NCI-H774 (cell line): Measurements from ENCODE around the gene NAA15.
"Not testable (repeated sequence)": the region's sequence is repeated elsewhere in the genome, so short reads cannot be mapped to it uniquely, and the experiment has no call there.

ENCODE experiments used
- DNase-seq: peaks from one replicate; lab custom pipeline; 2025; lab: John Stamatoyannopoulos, UW

Gene NAA15

GRCh38 chr4:139367421-139368090 is 66.3 kb downstream of the NAA15 start:
- DNase-seq, result no peak

GRCh38 chr4:139368998-139369397 is 67.7 kb downstream of the NAA15 start:
- peak; percentile 56 for DNase-seq

GRCh38 chr4:139374251-139374650 is 72.9 kb downstream of the NAA15 start:
- no peak for DNase-seq

- no peak for DNase-seq
Observed at GRCh38 chr4:139386421-139386820, 85.1 kb downstream of the NAA15 start.

- no peak for DNase-seq
Observed at GRCh38 chr4:139389102-139389501, 87.8 kb downstream of the NAA15 start.

- DNase-seq, result no peak
Observed at GRCh38 chr4:139389991-139390390, 88.7 kb downstream of the NAA15 start.

- DNase-seq, result no peak
Observed at GRCh38 chr4:139391731-139392130, 90.4 kb downstream of the NAA15 start.

GRCh38 chr4:139392797-139393196 is 91.5 kb downstream of the NAA15 start:
- no peak for DNase-seq

GRCh38 chr4:139401368-139401767 is 100.1 kb downstream of the NAA15 start:
- no peak for DNase-seq

GRCh38 chr4:139402436-139402835 is 101.1 kb downstream of the NAA15 start:
- no peak for DNase-seq

- DNase-seq, result no peak
Observed at GRCh38 chr4:139403462-139403861, 102.2 kb downstream of the NAA15 start.

GRCh38 chr4:139410312-139410711 is 109.0 kb downstream of the NAA15 start:
- no peak for DNase-seq

GRCh38 chr4:139414671-139415210 is 113.4 kb downstream of the NAA15 start:
- DNase-seq, result not testable (repeated sequence)

GRCh38 chr4:139416073-139416673 is 114.9 kb downstream of the NAA15 start:
- no peak for DNase-seq

GRCh38 chr4:139419388-139419914 is 118.1 kb downstream of the NAA15 start:
- no peak for DNase-seq

GRCh38 chr4:139420652-139421051 is 119.3 kb downstream of the NAA15 start:
- no peak for DNase-seq

GRCh38 chr4:139436122-139436521 is 134.8 kb downstream of the NAA15 start:
- no peak for DNase-seq

GRCh38 chr4:139438141-139438540 is 136.8 kb downstream of the NAA15 start:
- DNase-seq, result no peak

- no peak for DNase-seq
Observed at GRCh38 chr4:139441029-139441428, 139.7 kb downstream of the NAA15 start.

GRCh38 chr4:139443661-139444060 is 142.4 kb downstream of the NAA15 start:
- DNase-seq, result no peak

GRCh38 chr4:139444881-139445280 is 143.6 kb downstream of the NAA15 start:
- not testable (repeated sequence) for DNase-seq

- not testable (repeated sequence) for DNase-seq
Observed at GRCh38 chr4:139447078-139447477, 145.8 kb downstream of the NAA15 start.

- no peak for DNase-seq
Observed at GRCh38 chr4:139450586-139450985, 149.3 kb downstream of the NAA15 start.
